ENCODE data around the gene RAD51B. TPM values are rescaled to one million over a fixed set of nuclear protein-coding genes. Genes with fewer than 3 reads are reported as not detected.

RAD51B gene
- total RNA-seq, 1 experiment from 2014 or later: 16.7 TPM

DNA sequence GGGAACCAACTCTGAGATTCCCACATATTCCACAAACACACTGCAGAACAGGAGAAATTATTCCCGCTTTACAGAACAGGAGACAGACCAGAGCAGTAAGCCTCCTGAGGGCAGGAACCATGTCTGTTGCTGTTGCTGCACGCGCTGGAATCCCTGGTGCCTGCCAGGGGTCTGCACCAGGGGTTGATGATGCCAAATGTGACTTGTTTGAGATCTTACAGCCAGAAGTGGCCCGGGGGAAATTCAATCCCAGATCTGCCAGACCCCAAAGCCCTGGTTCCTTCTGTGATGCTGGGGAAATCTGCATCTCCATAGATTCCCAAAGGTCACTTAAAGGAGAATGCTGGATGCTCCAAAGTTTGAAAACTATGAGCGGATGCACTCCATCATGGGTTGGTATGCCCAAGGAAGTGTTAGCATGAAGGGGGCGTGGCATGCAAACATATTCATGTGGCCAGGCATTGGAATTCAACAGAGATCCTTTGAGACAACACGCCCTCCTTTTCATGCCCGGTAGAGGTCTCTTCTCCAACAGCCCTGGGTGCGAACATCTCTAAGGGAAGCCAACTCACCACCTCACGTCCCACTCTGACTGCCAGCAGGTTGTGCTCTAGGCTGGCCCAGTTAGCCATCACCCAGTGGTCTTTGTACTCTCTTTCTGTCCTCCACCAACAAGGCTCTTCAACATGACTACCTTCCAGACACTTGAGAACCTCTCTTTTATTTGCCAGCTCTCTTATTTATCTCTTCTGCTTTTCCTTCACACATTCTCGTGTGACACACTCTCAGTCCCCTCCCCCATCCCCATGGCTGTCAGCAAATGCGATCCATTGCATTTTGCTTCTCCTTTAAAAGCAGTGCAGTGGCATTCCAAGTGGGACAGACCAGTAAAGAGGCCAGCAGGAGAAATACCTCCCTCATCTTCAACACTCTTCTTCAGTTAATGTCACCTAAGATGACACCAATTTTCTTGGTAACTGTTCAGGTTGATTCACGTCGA, 841.9 kb downstream of the RAD51B start:
- Histone ChIP-seq H4K20me1 (ENCODE audit: control insufficient read depth, insufficient read depth, insufficient read length) (no peaks in the 10 kb centered on the region), H3K56ac (ENCODE audit: insufficient read length, low read depth, low read length) (no peak overlapping the region), H3K4ac (ENCODE audit: low read depth, low read length) (no peak overlapping the region), H3K18ac (ENCODE audit: insufficient read length, low read depth, low read length) (no peak overlapping the region), H2AFZ (ENCODE audit: low read length) (no peak overlapping the region), H3K9me3 (ENCODE audit: control insufficient read depth, low read depth, low read length) (no peaks in the 10 kb centered on the region), H3K27me3 (ENCODE audit: insufficient read depth, low read length) (no peaks in the 10 kb centered on the region), H3K23me2 (ENCODE audit: insufficient read length, low read depth, low read length, poor library complexity, severe bottlenecking) (no peaks in the 10 kb centered on the region), H4K8ac (replicated peaks; ENCODE audit: insufficient read length, low read depth, low read length) (no peak overlapping the region), H3K27ac (ENCODE audit: insufficient read length, low read depth, low read length) (no peak overlapping the region), H3K4me1 (ENCODE audit: insufficient read depth, low read length) (no peaks in the 10 kb centered on the region; the same call in 1 of the 2 replicates), H4K91ac (ENCODE audit: insufficient read length, low read depth, low read length) (no peak overlapping the region), H3K4me2 (ENCODE audit: insufficient read depth, insufficient read length, low read length) (no peak overlapping the region), H2BK15ac (ENCODE audit: low read depth, low read length) (no peak overlapping the region), H4K5ac (ENCODE audit: insufficient read length, low read depth, low read length) (no peak overlapping the region), H3K14ac (ENCODE audit: insufficient read depth, low read length) (no peak overlapping the region), H2AK5ac (ENCODE audit: insufficient read length, low read length) (no peak overlapping the region), H2BK12ac (ENCODE audit: insufficient read length, low read depth, low read length) (no peak overlapping the region), H3T11ph (ENCODE audit: low read length) (no peak overlapping the region), H3K23ac (ENCODE audit: insufficient read length, low read depth, low read length) (no peak overlapping the region), H3K79me2 (ENCODE audit: insufficient read depth, low read length) (no peaks in the 10 kb centered on the region), H2BK120ac (ENCODE audit: low read depth, low read length, poor library complexity, severe bottlenecking) (no peak overlapping the region), H3K79me1 (ENCODE audit: insufficient read depth, low read depth, low read length, poor library complexity, severe bottlenecking) (no peaks in the 10 kb centered on the region), H2BK20ac (ENCODE audit: low read depth, low read length, poor library complexity, severe bottlenecking) (no peak overlapping the region), H2BK5ac (ENCODE audit: insufficient read length, low read length) (no peak overlapping the region), H3K9ac (ENCODE audit: extremely low read depth, insufficient read length, low read length) (no peak overlapping the region)
- WGBS (ENCODE audit: extremely low coverage, insufficient read length, low lambda C conversion rate): no CpG with 5 or more reads among the region's 14 CpGs
- Mint-ChIP-seq H3K27ac (no peak overlapping the region; a peak in 2 of 7 replicates), H3K36me3 (ENCODE audit: insufficient read depth in 1 of 3, low read depth in 3 of 3) (no peaks in the 10 kb centered on the region), H3K4me3 (no peak overlapping the region), H3K4me1 (peaks cover 17 to 20% of the 10 kb centered on the region in 2 experiments), H3K27me3 (ENCODE audit: low read depth) (peaks cover 6% of the 10 kb centered on the region), H3K9me3 (no peaks in the 10 kb centered on the region)
- TF ChIP-seq, protein P1, sequence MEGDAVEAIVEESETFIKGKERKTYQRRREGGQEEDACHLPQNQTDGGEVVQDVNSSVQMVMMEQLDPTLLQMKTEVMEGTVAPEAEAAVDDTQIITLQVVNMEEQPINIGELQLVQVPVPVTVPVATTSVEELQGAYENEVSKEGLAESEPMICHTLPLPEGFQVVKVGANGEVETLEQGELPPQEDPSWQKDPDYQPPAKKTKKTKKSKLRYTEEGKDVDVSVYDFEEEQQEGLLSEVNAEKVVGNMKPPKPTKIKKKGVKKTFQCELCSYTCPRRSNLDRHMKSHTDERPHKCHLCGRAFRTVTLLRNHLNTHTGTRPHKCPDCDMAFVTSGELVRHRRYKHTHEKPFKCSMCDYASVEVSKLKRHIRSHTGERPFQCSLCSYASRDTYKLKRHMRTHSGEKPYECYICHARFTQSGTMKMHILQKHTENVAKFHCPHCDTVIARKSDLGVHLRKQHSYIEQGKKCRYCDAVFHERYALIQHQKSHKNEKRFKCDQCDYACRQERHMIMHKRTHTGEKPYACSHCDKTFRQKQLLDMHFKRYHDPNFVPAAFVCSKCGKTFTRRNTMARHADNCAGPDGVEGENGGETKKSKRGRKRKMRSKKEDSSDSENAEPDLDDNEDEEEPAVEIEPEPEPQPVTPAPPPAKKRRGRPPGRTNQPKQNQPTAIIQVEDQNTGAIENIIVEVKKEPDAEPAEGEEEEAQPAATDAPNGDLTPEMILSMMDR (conservative IDR thresholded peaks at IDR 0.05): no peak
- DNase-seq: no peak
